NCI-H2196 treated with DMSO at 0.1 percent for 48 hours (cell line): ENCODE measurements around the gene ECPAS.
"Not testable (repeated sequence)": the region's sequence is repeated elsewhere in the genome, so short reads cannot be mapped to it uniquely, and the experiment has no call there.

Experiments used
- DNase-seq: peaks from one replicate; lab custom pipeline; 2025; ENCODE audit not compliant: unreplicated experiment; lab: John Stamatoyannopoulos, UW

Gene ECPAS

GRCh38 chr9:111356481-111357244 lies 127.5 kb downstream of the ECPAS start:
- DNase-seq = no peak

GRCh38 chr9:111352545-111352944 lies 131.6 kb downstream of the ECPAS start:
- DNase-seq = no peak

GRCh38 chr9:111350556-111350955 lies 133.6 kb downstream of the ECPAS start:
- DNase-seq = no peak

GRCh38 chr9:111349766-111350165 lies 134.4 kb downstream of the ECPAS start:
- no peak for DNase-seq

GRCh38 chr9:111348821-111349271 lies 135.3 kb downstream of the ECPAS start:
- DNase-seq = no peak

GRCh38 chr9:111334318-111334863 lies 149.8 kb downstream of the ECPAS start:
- not testable (repeated sequence) for DNase-seq

- no peak for DNase-seq
Observed at GRCh38 chr9:111330124-111330523, 154.1 kb downstream of the ECPAS start, which contains the start of gene OR2K2. Gene OR2K2, minus strand, starts transcription at chr9:111330224. Its CDS starts 1,791 bp downstream, at chr9:111328433.

GRCh38 chr9:111320631-111321030 lies 163.6 kb downstream of the ECPAS start:
- no peak for DNase-seq

- no peak for DNase-seq
Observed at GRCh38 chr9:111316796-111317195, 167.4 kb downstream of the ECPAS start.
